Fibroblast of lung (primary cell): Measurements from ENCODE around the gene SMCO2.

Source experiments
- CTCF ChIP-seq, 2 donors: IDR thresholded peaks in 1 of 2; conservative IDR thresholded peaks in 1 of 2; 1 replicate in 1 of 2; 2 replicates in 1 of 2; pipeline ENCODE4 v1.5.1; 2011 to 2012; ENCODE audit warnings: low read length in 2 of 2, control low read depth in 1 of 2, inconsistent platforms in 1 of 2, low read depth in 1 of 2, mild to moderate bottlenecking in 1 of 2
- EZH2 ChIP-seq: IDR thresholded peaks from 2 replicates; pipeline ENCODE4 v1.5.1; 2012; ENCODE audit warnings: low read length, control low read depth, mild to moderate bottlenecking; ENCODE audit errors: missing control alignments

- TF ChIP-seq CTCF (conservative IDR thresholded peaks at IDR 0.05 in 1 of 2, IDR thresholded peaks at IDR 0.05 in 1 of 2; ENCODE audit: low read depth in 1 of 2, low read length in 2 of 2) (no peak), EZH2 (no peak)
Observed at GRCh38 chr12:27425306-27425705, 21.2 kb upstream of the SMCO2 start.
